Measurements from ENCODE around the gene PAQR9.

PAQR9 gene

GRCh38 chr3:142915636-142916035 is 47.8 kb downstream of the PAQR9 start:
- DNase-seq (ENCODE audit: low read depth): no peak

GRCh38 chr3:142914286-142914811 is 49.1 kb downstream of the PAQR9 start:
- no peak for DNase-seq (ENCODE audit: low read depth)

- no peak for DNase-seq (ENCODE audit: low read depth)
Measured at GRCh38 chr3:142913432-142913831, 50.0 kb downstream of the PAQR9 start.

GRCh38 chr3:142912402-142913172 is 50.9 kb downstream of the PAQR9 start:
- DNase-seq (ENCODE audit: low read depth): no peak

Measured in CMK (cell line).